Cerebellar cortex (tissue), 1 donor: ENCODE measurements around the gene VMO1.

Experiments used
- DNase-seq: peaks from one replicate; pipeline ENCODE4 v3.0.0-alpha.2; 2015; ENCODE audit warnings: low spot score

Gene VMO1

DNA sequence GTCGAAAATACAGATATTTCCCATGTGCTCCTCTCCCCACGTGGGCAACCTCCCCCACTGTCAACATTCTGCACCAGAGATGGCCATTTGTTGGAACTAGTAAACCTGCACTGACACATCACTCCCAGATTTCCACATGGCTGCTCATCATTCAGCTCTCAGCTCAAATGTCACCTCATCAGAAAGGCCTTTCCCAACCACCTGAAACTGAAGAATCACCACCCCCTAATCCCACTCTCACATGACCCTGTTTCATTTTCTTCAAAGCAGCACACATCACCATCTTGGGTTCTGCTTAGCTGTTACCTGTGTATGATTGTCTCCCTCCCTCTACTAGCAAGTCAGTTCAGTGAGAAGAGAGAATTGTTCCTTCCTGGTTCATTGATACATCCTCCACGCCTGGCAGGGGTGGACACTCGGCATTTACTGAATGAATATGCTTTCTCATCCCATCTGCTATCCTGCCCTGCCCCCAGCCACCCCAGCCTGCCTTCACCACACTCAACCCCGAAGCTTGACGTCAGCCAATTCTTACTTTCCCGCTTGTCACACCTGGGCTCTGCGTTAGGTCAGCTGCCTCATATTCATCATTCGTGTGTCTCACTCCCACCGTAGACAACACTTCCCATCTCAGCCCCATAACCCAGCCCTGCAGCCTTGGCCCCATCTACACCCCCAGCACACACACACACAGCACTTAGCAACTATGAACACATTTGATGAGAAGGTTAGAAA lies 14.5 kb upstream of the VMO1 start:
- no peak for DNase-seq

DNA sequence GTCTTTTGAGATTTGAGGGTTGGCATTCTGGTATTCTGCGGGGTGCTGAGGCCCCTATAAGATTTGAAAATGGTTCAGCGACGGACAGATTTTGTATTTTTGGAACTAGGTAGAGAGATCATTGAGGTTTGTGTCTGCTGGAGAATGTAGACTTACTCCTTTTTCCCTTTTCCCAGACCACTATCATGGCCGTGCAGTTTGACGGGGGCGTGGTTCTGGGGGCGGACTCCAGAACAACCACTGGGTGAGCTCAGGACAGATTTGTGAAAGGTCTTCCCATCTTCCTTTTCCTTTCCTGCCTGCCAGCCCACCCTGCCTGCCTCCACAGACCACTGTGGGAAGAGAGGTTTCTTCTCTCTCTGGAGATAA lies 10.4 kb upstream of the VMO1 start:
- peak; percentile 48 for DNase-seq

DNA sequence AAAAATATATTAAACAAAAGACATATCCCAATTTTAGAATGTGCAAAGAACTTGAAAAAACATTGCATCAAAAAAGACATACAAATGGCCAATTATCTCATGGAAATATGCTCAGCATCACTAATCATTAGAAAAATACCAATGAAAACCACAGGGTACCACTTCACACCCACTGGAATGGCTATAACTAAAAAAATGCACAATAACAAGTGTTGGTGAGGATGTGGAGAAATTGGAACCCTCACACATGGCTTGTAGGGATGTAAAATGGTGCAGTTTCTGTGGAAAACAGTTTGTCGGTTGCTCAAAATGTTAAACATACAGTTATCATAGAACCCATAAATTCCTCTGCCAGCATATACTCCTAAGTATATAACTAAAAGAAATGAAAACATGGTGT lies 9.0 kb upstream of the VMO1 start:
- no peak for DNase-seq

DNA sequence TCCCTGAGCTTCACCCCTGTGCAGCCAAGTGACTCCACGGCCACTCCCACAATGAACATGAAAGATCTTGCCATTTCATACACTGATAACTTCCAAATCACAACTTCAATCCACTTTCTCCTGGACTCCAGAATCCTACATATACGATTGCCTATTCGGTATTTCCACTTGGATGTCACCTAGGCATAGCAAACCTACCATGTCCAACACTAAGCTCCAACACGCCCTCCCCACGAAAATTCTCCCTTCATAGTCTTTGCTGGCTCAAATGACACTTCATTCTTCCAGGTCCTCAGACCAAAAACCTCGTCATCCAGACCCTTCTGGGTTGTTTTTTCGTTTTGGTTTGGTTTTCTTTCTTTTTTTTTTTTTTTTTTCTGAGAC lies 4.5 kb upstream of the VMO1 start:
- no peak for DNase-seq

DNA sequence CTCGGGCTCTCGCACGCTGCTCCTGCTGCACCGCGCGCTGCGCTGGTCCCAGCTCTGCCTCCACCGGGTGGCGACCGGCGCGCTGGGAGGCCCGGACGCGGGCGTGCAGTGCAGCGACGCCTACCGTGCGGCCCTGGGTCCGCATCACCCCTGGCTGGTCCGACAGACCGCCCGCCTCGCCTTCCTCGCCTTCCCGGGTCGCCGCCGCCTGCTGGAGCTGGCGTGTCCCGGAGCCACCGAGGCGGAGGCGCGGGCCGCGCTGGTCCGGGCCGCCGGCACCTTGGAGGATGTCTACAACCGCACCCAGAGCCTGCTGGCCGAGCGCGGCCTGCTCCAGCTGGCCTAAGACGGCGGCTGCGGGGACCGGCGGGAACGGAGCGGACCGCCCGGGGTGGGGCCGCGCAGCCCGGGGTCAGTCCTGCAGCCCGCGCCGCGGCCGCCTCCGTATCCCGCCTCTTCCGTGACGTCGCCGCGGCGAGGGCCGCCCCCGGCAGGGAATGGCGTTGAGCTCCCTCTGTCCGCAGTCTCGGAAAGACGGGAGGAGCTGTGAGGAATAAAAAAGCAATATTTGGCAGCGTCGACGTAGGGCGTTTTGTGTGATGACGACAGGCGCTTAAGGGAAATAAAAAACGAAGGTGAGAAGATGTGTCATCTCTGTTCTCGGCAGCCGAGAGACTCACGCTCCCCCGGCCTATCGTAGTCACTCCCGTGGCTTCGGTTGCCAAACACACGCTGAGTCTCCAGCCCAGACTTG lies 4.0 kb upstream of the VMO1 start:
- peak; percentile 85 for DNase-seq

DNA sequence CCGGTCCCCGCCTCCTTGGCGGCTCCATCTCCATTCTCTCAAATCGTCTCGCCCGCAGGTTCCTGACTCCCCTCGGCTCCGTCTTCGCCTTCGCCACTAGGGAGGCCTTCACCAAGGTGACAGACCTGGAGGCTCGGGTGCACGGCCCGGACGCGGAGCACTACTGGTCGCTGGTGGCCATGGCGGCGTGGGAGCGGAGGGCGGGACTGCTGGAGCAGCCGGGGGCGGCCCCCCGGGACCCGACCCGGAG lies 3.5 kb upstream of the VMO1 start:
- DNase-seq = peak; percentile 36

DNA sequence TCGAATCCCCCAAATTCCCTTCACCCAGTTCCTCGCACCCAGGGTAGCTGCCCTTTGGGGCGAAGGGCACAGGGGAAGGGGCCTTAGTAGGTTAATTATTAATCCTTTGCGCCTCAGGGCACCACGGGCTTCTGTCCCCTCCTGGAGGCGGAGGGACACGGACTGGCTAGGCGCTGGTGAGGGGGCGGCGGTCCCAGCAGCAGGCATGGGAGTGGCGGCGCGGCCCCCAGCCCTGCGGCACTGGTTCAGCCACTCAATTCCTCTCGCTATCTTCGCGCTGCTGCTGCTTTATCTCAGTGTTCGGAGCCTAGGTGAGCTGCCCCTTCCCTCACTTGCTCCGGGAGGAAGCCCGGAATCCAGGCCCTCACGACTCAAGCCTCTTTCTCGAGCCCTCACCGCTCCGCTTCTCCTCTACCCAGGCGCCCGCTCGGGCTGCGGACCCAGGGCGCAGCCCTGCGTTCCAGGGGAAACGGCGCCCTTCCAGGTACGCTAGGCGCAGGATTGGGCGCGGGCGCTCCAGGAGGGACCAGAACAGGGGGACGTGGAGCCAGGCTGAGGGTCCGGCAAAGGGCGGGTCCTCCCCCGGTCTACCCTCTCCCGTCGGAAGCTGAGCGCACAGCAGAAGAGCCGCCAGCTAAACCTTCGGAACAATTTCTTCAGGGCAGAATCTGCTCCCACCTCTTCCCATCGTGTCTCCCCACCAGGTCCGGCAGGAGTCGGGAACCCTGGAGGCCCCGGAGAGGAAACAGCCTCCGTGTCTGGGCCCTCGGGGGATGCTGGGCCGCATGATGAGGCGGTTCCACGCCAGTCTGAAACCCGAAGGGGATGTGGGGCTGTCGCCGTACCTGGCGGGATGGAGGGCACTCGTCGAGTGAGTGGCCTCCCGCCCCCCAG lies 2.9 kb upstream of the VMO1 start, which contains the start of gene GLTPD2:
Gene GLTPD2 (plus strand): TSS at position 158 of the 894 bp plus-strand sequence. CDS start 48 bp downstream, at position 206.
- DNase-seq = no peak

DNA sequence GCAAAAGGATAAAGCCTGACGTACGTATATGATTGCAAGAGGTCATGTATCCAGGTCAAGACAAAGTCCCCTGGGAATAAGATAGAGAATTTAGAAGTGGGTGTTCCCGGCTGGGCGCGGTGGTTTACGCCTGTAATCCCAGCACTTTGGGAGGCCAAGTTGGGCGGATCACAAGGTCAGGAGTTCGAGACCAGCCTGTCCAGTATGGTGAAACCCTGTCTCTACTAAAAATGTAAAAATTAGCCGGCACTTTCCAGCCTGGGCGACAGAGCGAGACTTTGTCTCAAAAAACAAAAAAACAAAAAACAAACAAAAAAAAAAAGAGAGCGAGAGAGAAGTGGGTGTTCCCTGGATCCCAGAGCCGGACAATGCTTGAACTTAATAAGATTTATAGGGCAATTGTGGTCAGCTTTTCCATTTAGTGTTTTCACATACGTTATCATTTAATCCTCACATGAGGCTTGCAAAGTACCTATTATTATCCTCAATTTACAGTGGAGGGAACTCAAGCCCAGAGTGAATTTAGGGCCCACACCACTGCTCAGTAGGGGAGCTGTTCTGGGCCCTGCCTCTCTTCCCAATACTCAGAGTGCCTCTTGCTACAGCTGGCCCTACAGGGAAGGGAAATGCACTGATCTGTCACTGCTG lies 2.1 kb upstream of the VMO1 start:
- DNase-seq = no peak

DNA sequence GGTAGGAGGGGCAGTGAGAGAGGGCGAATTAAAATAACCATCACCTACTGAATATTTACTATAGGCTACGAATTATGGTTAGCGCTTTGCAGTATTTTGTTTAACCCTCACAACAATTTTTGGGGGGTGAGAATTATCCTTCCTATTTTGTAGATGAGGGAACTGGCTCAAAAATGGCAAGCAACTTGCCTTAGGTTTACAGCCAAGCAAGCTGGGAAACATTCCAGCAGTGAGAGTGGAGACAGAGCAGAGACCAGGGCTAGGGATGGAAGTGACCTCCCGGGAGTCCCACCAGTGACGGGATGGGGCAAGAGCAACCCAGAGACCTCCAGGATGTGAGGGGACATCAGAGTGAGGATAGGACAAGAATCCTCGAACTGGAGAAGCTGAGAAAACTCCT lies 352 bp upstream of the VMO1 start:
- DNase-seq = peak; percentile 50

DNA sequence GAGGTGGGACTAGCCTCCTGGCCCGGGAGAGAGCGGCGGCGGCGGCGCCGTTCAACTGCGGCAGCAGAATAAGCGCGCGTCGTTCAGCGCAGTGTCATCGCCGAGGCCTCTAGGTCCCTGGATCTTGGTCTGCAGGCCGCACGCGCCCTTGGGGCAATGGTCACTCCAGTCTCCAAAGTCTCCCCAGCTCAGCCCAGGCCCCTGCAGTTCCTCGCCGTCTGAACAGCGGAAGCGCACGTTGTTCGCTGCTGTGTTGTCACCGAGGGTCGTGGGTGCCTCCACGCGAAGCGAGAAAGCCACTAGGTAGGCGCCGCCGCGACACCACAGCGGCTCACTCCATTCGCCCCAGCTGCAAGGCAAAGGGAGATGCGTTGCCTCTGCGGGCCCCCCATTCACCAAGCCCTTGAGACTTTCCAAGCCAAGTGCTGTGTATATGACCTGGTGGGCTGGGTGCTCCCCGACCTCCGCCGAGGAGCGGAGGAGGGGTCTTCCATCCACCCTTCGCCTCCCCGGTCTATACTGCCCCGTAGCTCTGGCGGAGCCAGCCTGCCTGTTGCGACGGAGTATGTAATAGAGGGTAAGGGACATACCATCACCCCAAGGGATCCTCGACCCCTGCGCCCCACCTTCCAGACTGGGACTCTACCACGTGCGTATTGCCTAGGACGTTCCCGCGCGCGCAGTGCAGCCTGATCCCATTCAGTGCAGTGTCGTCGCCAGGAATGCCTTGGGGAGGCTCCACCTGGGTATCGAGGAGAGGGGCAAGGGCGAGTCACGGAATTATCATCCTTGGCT lies 656 bp downstream of the VMO1 start:
- no peak for DNase-seq

DNA sequence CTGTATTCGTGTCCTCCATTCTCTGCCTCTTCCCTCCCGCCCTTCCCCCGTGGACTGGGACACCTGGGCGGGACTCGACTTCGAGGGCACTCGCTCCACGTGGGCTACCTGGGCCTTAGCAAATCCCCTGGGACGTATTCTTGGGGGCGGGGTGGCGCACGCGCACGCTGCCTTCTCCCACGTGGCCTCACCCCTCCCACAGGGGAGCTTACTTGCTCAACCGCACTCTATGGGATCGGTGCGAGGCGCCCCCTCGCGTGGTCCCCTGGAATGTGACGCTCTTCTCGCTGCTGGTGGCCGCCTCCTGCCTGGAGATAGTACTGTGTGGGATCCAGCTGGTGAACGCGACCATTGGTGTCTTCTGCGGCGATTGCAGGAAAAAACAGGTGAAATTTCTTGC lies 3.5 kb downstream of the VMO1 start:
- no peak for DNase-seq

DNA sequence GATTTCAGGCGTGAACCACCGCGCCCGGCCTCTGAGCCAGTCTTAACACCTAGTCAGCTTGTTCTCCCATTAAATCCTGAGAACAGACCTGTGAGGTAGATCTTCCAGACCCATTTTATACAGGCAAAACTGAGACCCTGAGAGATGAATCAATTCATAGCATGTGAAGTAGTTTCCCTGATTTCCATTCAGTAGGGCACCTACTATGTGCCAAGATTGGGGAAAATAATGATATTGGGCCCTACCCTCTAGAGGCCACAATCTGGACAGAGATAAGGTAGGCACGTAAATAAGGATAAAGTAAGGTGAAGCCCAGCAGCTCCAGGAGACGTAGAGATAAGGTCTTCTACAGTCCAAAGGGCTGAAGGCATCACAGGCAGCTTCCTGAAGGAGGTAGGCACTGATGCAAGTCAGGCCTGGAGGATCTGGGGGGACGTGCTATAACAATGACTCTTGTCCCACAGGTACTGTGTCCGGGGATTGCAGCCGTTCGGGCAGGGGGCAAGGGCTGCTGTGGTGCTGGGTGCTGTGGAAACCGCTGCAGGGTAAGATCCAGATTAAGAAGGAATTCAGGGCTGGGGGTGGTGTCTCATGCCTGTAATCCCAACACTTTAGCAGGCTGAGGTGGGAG lies 5.7 kb downstream of the VMO1 start:
- no peak for DNase-seq

DNA sequence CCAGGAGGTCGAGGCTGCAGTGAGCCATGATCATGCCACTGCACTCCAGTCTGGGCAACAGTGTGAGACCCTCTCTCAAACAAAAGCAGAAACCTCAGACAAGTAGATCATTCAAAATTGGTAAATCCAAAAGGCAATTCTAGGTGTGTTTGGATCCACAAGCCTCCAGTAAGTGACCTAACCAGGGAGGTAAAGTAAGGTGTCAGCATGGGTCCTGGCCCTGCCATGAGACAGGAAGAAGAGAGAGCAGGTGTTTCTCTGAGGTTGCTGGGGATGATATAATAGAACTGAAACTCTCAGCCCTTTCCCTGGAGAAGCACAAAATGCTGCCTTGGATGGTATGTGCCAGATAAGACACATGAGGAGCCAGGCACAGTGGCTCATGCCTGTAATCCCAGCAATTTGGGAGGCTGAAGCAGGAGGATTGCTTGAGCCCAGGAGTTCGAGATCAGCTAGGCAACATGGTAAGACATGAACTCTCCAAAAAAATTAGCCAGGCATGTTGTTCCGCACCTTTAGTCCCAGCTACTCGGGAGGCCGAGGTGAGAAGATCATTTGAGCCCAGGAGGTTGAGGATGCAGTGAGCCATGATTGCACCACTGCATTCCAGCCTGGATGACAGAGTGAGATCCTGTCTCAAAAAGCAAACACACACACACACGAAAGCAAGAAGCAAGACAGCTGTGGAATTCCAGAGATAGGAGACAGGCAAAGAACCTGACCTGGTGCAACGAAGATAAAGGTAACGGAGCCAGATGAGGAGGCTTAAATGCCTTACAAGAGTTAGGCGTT lies 8.0 kb downstream of the VMO1 start:
- no peak for DNase-seq

DNA sequence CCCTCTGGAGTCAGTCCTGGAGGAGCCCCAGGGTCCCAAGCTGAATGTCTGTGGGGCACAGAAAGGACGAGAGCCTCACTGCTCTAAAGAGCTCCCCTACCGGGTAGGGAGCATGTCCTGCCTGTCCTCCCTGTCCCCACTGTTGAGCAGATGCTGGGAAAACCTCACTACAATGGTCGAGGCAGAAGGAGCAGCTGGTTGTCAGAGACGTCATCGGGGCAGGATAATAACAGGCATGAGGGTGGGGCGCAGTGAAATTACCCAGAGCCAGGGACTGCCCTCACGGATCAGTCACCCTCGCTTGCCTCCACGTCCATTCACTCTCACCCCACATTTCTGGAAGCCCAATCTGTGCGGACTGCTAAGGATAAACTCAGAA lies 13.9 kb downstream of the VMO1 start:
- DNase-seq = no peak

DNA sequence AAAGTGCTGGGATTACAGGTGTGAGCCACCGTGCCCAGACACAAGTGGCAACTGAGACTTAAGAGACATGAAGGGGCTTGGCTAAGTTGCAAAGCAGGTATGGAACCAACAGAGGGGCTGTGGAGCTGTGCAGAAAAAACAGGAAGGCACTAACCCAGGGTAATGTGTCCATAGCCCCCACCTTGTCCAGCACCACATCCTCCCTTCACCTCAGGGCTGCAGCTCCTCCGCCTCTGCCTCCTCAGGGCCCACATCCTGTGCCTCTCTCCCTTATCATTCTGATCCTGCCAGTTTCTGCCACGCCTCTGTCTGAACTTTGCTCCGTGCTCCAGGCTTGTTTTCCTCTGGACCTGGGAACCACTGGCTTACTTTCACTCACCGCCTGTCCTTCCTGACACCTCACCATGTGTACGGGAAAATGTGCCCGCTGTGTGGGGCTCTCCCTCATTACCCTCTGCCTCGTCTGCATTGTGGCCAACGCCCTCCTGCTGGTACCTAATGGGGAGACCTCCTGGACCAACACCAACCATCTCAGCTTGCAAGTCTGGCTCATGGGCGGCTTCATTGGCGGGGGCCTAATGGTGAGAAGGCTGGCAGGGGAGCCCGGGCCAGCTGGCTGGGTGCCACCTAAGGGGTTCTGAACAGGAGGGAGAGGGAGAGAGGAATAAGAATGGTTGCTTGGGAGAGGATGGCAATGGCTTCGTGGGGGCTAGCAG lies 14.5 kb downstream of the VMO1 start, which contains the start of gene TM4SF5:
Gene TM4SF5 (plus strand): TSS at position 368 of the 716 bp plus-strand sequence. CDS start 37 bp downstream, at position 405.
- DNase-seq = no peak

DNA sequence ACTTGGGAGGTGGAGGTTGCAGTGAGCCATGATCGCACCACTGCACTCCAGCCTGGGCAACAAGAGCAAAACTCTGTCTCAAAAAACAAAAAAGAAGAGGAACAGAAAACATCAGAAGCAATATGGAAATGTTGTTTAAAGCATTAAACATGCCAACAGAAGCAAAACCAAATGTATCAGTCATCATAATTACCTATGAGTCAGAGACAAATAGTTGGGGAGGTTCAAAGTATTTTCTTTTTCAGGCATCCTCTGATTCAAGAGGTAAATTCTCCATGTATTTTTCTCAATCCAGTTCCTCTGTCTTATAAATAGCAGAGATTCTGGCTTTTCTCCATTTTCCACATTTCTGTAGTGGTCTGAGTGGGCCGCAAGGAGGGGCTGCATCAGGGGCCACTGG lies 16.5 kb downstream of the VMO1 start:
- DNase-seq = no peak

DNA sequence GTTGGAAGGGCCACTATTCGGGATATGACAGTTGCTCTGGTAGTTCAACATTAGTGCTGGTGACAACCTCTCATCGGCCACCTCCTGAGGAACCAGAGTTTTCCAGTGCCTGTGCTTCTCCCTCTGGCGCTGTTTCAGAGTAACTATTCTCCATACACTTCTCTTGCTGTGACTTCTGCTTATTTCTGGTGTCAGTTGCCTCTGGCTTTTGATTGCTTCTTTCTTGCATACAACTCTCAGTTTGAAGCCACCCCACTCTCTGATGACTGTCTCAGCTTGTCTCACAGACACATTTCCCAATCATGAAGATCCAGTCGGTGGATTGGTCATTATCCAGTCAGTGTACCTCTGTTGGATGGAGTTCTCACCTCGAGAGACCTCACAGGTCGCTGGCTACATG lies 17.9 kb downstream of the VMO1 start:
- no peak for DNase-seq

DNA sequence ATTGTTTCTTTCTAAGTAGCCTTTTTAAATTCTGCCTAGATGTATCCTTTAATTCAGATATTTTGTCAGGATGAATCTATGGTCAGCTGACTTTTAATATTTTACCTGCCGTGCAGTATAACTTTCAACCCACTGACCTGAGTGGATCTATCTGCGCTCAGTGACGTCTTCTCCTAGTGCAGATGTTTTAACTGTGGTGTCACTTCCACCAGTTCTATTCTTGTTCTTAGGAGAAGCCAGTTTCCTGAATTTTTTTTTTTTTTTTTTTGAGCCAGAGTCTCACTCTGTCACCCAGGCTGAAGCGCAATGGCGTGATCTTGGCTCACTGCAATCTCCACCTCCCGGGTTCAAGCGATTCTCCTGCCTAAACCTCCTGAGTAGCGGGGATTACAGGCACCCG lies 19.4 kb downstream of the VMO1 start:
- no peak for DNase-seq

DNA sequence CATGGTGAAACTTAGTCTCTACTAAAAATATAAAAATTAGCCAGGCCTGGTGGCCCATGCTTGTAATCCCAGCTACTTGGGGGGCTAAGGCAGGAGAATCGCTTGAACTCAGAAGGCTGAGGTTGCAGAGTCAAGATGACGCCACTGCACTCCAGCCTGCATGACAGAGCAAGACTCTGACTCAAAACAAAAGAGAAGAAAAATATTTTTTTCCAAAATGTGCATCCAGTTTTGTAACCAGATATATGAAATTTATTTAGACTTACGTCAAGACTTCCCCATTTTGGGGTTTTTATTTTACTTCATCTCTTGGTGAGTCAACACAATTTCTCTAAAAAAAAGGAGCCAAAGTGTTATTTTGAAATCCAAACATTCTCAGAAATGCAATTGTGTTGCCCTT lies 20.0 kb downstream of the VMO1 start:
- no peak for DNase-seq

DNA sequence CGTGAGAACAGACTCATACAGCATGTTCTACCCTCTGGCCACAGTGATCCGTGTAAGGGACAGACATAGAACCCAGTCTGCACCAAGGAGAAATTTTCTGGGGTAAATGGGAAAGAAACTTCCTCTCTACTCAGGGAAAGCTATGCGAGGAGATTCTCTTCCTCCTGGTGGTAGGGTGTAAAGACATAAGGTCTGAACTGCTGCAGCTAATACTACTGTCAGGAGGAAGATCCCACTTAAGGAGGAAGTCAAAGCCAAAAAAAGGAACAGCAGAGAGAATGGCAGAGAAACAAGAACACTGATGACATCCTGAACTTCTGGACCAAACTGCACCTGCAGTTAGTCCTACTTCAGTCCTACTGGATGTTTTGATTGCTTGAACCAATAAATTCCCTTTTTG lies 21.6 kb downstream of the VMO1 start:
- DNase-seq = no peak
